Erythroblast (primary cell): ENCODE data around the gene ZNF385D.

Experiments
- GATA1 ChIP-seq: IDR thresholded peaks from 2 replicates; pipeline ENCODE4 v1.6.1; 2011; ENCODE audit warnings: low read depth, mild to moderate bottlenecking, control low read depth, low read length, moderate library complexity
- POLR2A ChIP-seq: IDR thresholded peaks from 2 replicates; pipeline ENCODE4 v1.6.1; 2011; ENCODE audit warnings: mild to moderate bottlenecking, low read length

GRCh38 chr3:21414506-21414905, 336.5 kb downstream of the ZNF385D start:
- TF ChIP-seq POLR2A: no peak
- no peak for TF ChIP-seq GATA1
